Measurements from ENCODE around the gene HAUS1.

DNA sequence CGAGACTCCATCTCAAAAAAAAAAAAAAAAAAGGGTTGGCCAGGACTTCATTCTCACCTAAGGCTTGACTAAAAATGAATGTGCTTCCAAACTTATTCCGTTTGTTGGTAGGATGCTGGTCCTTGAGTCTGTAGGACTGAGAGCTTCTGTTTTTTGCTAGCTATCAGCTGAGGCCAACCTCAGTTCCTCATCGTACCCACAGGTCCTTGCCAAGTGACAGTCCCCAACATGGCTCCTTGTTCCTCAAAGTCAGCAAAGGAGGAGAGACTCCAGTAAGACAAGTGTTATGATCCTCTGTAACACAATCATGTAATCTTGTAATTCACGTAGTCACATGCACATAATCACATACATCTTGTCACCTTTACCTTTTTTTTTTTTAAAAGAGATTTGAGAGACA, 37.0 kb downstream of the HAUS1 start:
- TF ChIP-seq EZH2 (IDR thresholded peaks at IDR 0.05; ENCODE audit: low read depth, low read length, severe bottlenecking) (no peak), SIX5 (IDR thresholded peaks at IDR 0.05; ENCODE audit: low read depth, low read length) (no peak)
